Hematopoietic multipotent progenitor cell (in vitro differentiated cells): ENCODE measurements around the gene SULT1E1. TPM values are rescaled to one million over a fixed set of nuclear protein-coding genes. Genes with fewer than 3 reads are reported as not detected.

Experiments used
- DNase-seq, 3 donors: peaks; one replicate each; pipeline ENCODE4 v3.0.0-alpha.2; 2011 to 2015; ENCODE audit warnings: low read depth in 2 of 3, low spot score in 2 of 3
- total RNA-seq: library from RNA; depleted of rRNA; stranded (reverse); fragments of >200 nt; gene quantifications from one replicate; pipeline ENCODE4 v1.2.3, GENCODE V29; 2012

The SULT1E1 gene
- total RNA-seq: not detected

- DNase-seq: peak in 1 of 3 donors; percentile 5
Observed at GRCh38 chr4:69860052-69860451, at the start of gene SULT1E1. Gene SULT1E1, minus strand, starts transcription at chr4:69860145. Its CDS starts 2,501 bp downstream, at chr4:69857644.

- no peak for DNase-seq
Observed at GRCh38 chr4:69909195-69909594, 49.2 kb upstream of the SULT1E1 start.

GRCh38 chr4:69907151-69907550, 47.2 kb upstream of the SULT1E1 start:
- DNase-seq: no peak

- no peak for DNase-seq
Observed at GRCh38 chr4:69896530-69897116, 36.7 kb upstream of the SULT1E1 start.

GRCh38 chr4:69894721-69895120, 34.8 kb upstream of the SULT1E1 start:
- no peak for DNase-seq

GRCh38 chr4:69894186-69894585, 34.2 kb upstream of the SULT1E1 start:
- DNase-seq: no peak

GRCh38 chr4:69888336-69888735, 28.4 kb upstream of the SULT1E1 start:
- DNase-seq: peak in 1 of 3 donors; percentile 13

GRCh38 chr4:69882150-69882549, 22.2 kb upstream of the SULT1E1 start:
- DNase-seq: no peak

- DNase-seq: peak in 2 of 3 donors; percentile 28 to 67
Observed at GRCh38 chr4:69881173-69881773, 21.3 kb upstream of the SULT1E1 start.

GRCh38 chr4:69878250-69878649, 18.3 kb upstream of the SULT1E1 start:
- DNase-seq: no peak

- DNase-seq: no peak
Observed at GRCh38 chr4:69877453-69877852, 17.5 kb upstream of the SULT1E1 start.

- no peak for DNase-seq
Observed at GRCh38 chr4:69876071-69876470, 16.1 kb upstream of the SULT1E1 start.

- DNase-seq: no peak
Observed at GRCh38 chr4:69875576-69875975, 15.6 kb upstream of the SULT1E1 start.

GRCh38 chr4:69874507-69874906, 14.6 kb upstream of the SULT1E1 start:
- DNase-seq: no peak

- no peak for DNase-seq
Observed at GRCh38 chr4:69861756-69862155, 1.8 kb upstream of the SULT1E1 start.

- no peak for DNase-seq
Observed at GRCh38 chr4:69860521-69861298, 765 bp upstream of the SULT1E1 start.

- no peak for DNase-seq
Observed at GRCh38 chr4:69859140-69859685, 732 bp downstream of the SULT1E1 start.

GRCh38 chr4:69858690-69859089, 1.3 kb downstream of the SULT1E1 start:
- peak in 1 of 3 donors; percentile 18 for DNase-seq

GRCh38 chr4:69855822-69856221, 4.1 kb downstream of the SULT1E1 start:
- no peak for DNase-seq

GRCh38 chr4:69849969-69850368, 10.0 kb downstream of the SULT1E1 start:
- no peak for DNase-seq

GRCh38 chr4:69849297-69849696, 10.6 kb downstream of the SULT1E1 start:
- no peak for DNase-seq

GRCh38 chr4:69848028-69848427, 11.9 kb downstream of the SULT1E1 start:
- no peak for DNase-seq
